Stimulated activated naive CD8-positive, alpha-beta T cell treated with anti-CD3 and anti-CD28 coated beads, Interleukin-15, amount 100 ng/mL, for 72 hours (primary cell): ENCODE data around the gene TMEM86A.
"Not testable (repeated sequence)": the region's sequence is repeated elsewhere in the genome, so short reads cannot be mapped to it uniquely, and the experiment has no call there.

Experiments
- ATAC-seq: fragments of 150-1000 bp; cut with Tn5 transposase; 2 replicates; pipeline ENCODE4 v1.10.0; 2021; ENCODE audit warnings: mild to moderate bottlenecking, moderate library complexity
- DNase-seq, 2 donors: peaks; one replicate each; pipeline ENCODE4 v3.0.0; 2021 to 2022
- H3K27ac Mint-ChIP-seq, 2 donors: one replicate each; pipeline ENCODE4 v1.8.0; 2022; ENCODE audit warnings: mild to moderate bottlenecking in 2 of 2, mixed read lengths in 2 of 2, moderate library complexity in 2 of 2
- H3K27me3 Mint-ChIP-seq: one replicate; pipeline ENCODE4 v1.8.0; 2022; ENCODE audit warnings: mixed read lengths
- H3K4me1 Mint-ChIP-seq: one replicate; pipeline ENCODE4 v1.8.0; 2022; ENCODE audit warnings: mild to moderate bottlenecking, mixed read lengths
- H3K4me3 Mint-ChIP-seq, 2 donors: one replicate each; pipeline ENCODE4 v1.8.0; 2022; ENCODE audit warnings: mild to moderate bottlenecking in 2 of 2, mixed read lengths in 2 of 2, moderate library complexity in 1 of 2
- H3K9me3 Mint-ChIP-seq, 2 donors: one replicate each; pipeline ENCODE4 v1.8.0; 2022; ENCODE audit warnings: mixed read lengths in 2 of 2

Gene TMEM86A

GRCh38 chr11:18691467-18692140 lies 7.0 kb upstream of the TMEM86A start:
- not testable (repeated sequence) for H3K4me3 Mint-ChIP-seq, H3K4me1 Mint-ChIP-seq, H3K27me3 Mint-ChIP-seq, DNase-seq, H3K9me3 Mint-ChIP-seq
- peak overlapping the region in 1 of 2 donors; percentile 54 for H3K27ac Mint-ChIP-seq
- peak; percentile 31 for ATAC-seq

GRCh38 chr11:18692941-18693760 lies 5.4 kb upstream of the TMEM86A start:
- no peak overlapping the region for H3K27ac Mint-ChIP-seq
- H3K9me3 Mint-ChIP-seq = no peaks in the 10 kb centered on the region
- no peak for ATAC-seq
- H3K27me3 Mint-ChIP-seq = no peaks in the 10 kb centered on the region
- peaks cover 10% of the 10 kb centered on the region for H3K4me1 Mint-ChIP-seq
- DNase-seq = no peak
- H3K4me3 Mint-ChIP-seq = no peak overlapping the region

GRCh38 chr11:18696638-18697225 lies 1.8 kb upstream of the TMEM86A start:
- DNase-seq = no peak
- Mint-ChIP-seq H3K4me3 (no peak overlapping the region), H3K4me1 (peaks cover 30% of the 10 kb centered on the region), H3K27me3 (peaks cover 15% of the 10 kb centered on the region), H3K27ac (no peak overlapping the region), H3K9me3 (no peaks in the 10 kb centered on the region)
- ATAC-seq = no peak

- H3K4me1 Mint-ChIP-seq = peaks cover 30% of the 10 kb centered on the region
- ATAC-seq (no peak), DNase-seq (no peak)
- no peak overlapping the region for H3K27ac Mint-ChIP-seq
- H3K27me3 Mint-ChIP-seq = peaks cover 15% of the 10 kb centered on the region
- no peaks in the 10 kb centered on the region for H3K9me3 Mint-ChIP-seq
- H3K4me3 Mint-ChIP-seq = no peak overlapping the region
Observed at GRCh38 chr11:18697576-18697975, 1.0 kb upstream of the TMEM86A start.

- ATAC-seq (no peak), DNase-seq (no peak)
- Mint-ChIP-seq H3K4me3 (peak overlapping the region; percentile 77 to 78), H3K9me3 (no peaks in the 10 kb centered on the region), H3K27me3 (peaks cover 16% of the 10 kb centered on the region), H3K4me1 (peaks cover 30% of the 10 kb centered on the region), H3K27ac (peak overlapping the region; percentile 41 to 96)
Observed at GRCh38 chr11:18699269-18699596, 654 bp downstream of the TMEM86A start.

- ATAC-seq (no peak), DNase-seq (no peak)
- Mint-ChIP-seq H3K27me3 (peaks cover 22% of the 10 kb centered on the region), H3K27ac (peak overlapping the region in 1 of 2 donors; percentile 41), H3K4me1 (peaks cover 33% of the 10 kb centered on the region), H3K4me3 (peak overlapping the region; percentile 77 to 78), H3K9me3 (no peaks in the 10 kb centered on the region)
Observed at GRCh38 chr11:18699848-18700261, 1.3 kb downstream of the TMEM86A start.

GRCh38 chr11:18700375-18700774 lies 1.8 kb downstream of the TMEM86A start:
- ATAC-seq (no peak), DNase-seq (no peak)
- H3K4me1 Mint-ChIP-seq = peaks cover 38% of the 10 kb centered on the region
- no peak overlapping the region for H3K27ac Mint-ChIP-seq
- H3K9me3 Mint-ChIP-seq = no peaks in the 10 kb centered on the region
- H3K27me3 Mint-ChIP-seq = peaks cover 25% of the 10 kb centered on the region
- peak overlapping the region; percentile 18 to 78 for H3K4me3 Mint-ChIP-seq

- DNase-seq (no peak), ATAC-seq (no peak)
- Mint-ChIP-seq H3K9me3 (no peaks in the 10 kb centered on the region), H3K4me1 (peaks cover 43% of the 10 kb centered on the region), H3K27me3 (peaks cover 25% of the 10 kb centered on the region), H3K27ac (no peak overlapping the region), H3K4me3 (no peak overlapping the region)
Observed at GRCh38 chr11:18700872-18701271, 2.3 kb downstream of the TMEM86A start.

- H3K4me3 Mint-ChIP-seq = no peak overlapping the region
- peaks cover 28% of the 10 kb centered on the region for H3K27me3 Mint-ChIP-seq
- DNase-seq = no peak
- no peak overlapping the region for H3K27ac Mint-ChIP-seq
- no peaks in the 10 kb centered on the region for H3K9me3 Mint-ChIP-seq
- no peak for ATAC-seq
- peaks cover 52% of the 10 kb centered on the region for H3K4me1 Mint-ChIP-seq
Observed at GRCh38 chr11:18701614-18702216, 3.1 kb downstream of the TMEM86A start.

- peaks cover 32% of the 10 kb centered on the region for H3K27me3 Mint-ChIP-seq
- H3K9me3 Mint-ChIP-seq = no peaks in the 10 kb centered on the region
- ATAC-seq (no peak), DNase-seq (no peak)
- H3K4me1 Mint-ChIP-seq = peaks cover 46% of the 10 kb centered on the region
- H3K4me3 Mint-ChIP-seq = no peak overlapping the region
- no peak overlapping the region for H3K27ac Mint-ChIP-seq
Observed at GRCh38 chr11:18703001-18703763, 4.6 kb downstream of the TMEM86A start.

- H3K27me3 Mint-ChIP-seq = peaks cover 32% of the 10 kb centered on the region
- DNase-seq = no peak
- no peak overlapping the region for H3K27ac Mint-ChIP-seq
- no peak for ATAC-seq
- no peak overlapping the region for H3K4me3 Mint-ChIP-seq
- no peaks in the 10 kb centered on the region for H3K9me3 Mint-ChIP-seq
- H3K4me1 Mint-ChIP-seq = peaks cover 41% of the 10 kb centered on the region
Observed at GRCh38 chr11:18704045-18704645, 5.6 kb downstream of the TMEM86A start.

- Mint-ChIP-seq H3K9me3 (no peaks in the 10 kb centered on the region), H3K27me3 (peaks cover 27% of the 10 kb centered on the region), H3K27ac (no peak overlapping the region), H3K4me3 (peak overlapping the region; percentile 33 to 93), H3K4me1 (peaks cover 36% of the 10 kb centered on the region)
- ATAC-seq = no peak
- no peak for DNase-seq
Observed at GRCh38 chr11:18704698-18705097, 6.1 kb downstream of the TMEM86A start.

- DNase-seq = peak in 1 of 2 donors; percentile 17
- Mint-ChIP-seq H3K27ac (no peak overlapping the region), H3K27me3 (peaks cover 17% of the 10 kb centered on the region), H3K4me3 (peak overlapping the region; percentile 66 to 93), H3K4me1 (peaks cover 32% of the 10 kb centered on the region), H3K9me3 (no peaks in the 10 kb centered on the region)
- ATAC-seq = peak; percentile 48
Observed at GRCh38 chr11:18705651-18706281, 7.2 kb downstream of the TMEM86A start.
